HCT116 (cell line): ENCODE results near the gene POU2AF2.

Source experiments
- EZH2 ChIP-seq: fragments of 200-600 bp; sonication (generic); IDR thresholded peaks from 2 replicates; pipeline ENCODE4 v1.6.1; 2017; ENCODE audit warnings: antibody characterized with exemption, mixed run types
- RAD21 ChIP-seq: IDR thresholded peaks from 2 replicates; pipeline ENCODE4 v1.6.1; 2012; ENCODE audit warnings: low read depth, mild to moderate bottlenecking
- SIN3A ChIP-seq: IDR thresholded peaks from 2 replicates; pipeline ENCODE4 v1.6.1; 2012; ENCODE audit warnings: low read depth
- SP1 ChIP-seq: IDR thresholded peaks from 2 replicates; pipeline ENCODE4 v1.6.1; 2012; ENCODE audit warnings: low read depth
- TCF7L2 ChIP-seq: IDR thresholded peaks from 2 replicates; pipeline ENCODE4 v1.7.0; 2011; ENCODE audit warnings: borderline replicate concordance, inconsistent platforms; ENCODE audit not compliant: insufficient read depth, insufficient read length; ENCODE audit errors: extremely low read depth
- TF ChIP-seq, protein P1 (sequence below), 3 experiments: fragments of 200-600 bp in 1 of 3; sonication (generic) in 1 of 3; IDR thresholded peaks in 2 of 3; conservative IDR thresholded peaks in 1 of 3; 2 replicates each; pipeline ENCODE4 v1.5.1; 2012 to 2017; ENCODE audit warnings: low read depth in 2 of 3, low read length in 2 of 3, antibody characterized with exemption in 1 of 3, borderline replicate concordance in 1 of 3, control low read depth in 1 of 3, mild to moderate bottlenecking in 1 of 3, mixed read lengths in 1 of 3, mixed run types in 1 of 3, moderate library complexity in 1 of 3; ENCODE audit not compliant: insufficient read depth in 1 of 3
- TF ChIP-seq, protein P2 (sequence below): IDR thresholded peaks from 2 replicates; pipeline ENCODE4 v1.6.1; 2011; ENCODE audit warnings: mild to moderate bottlenecking, low read length, moderate library complexity; ENCODE audit not compliant: insufficient replicate concordance; ENCODE audit errors: extremely low read depth

DNA sequence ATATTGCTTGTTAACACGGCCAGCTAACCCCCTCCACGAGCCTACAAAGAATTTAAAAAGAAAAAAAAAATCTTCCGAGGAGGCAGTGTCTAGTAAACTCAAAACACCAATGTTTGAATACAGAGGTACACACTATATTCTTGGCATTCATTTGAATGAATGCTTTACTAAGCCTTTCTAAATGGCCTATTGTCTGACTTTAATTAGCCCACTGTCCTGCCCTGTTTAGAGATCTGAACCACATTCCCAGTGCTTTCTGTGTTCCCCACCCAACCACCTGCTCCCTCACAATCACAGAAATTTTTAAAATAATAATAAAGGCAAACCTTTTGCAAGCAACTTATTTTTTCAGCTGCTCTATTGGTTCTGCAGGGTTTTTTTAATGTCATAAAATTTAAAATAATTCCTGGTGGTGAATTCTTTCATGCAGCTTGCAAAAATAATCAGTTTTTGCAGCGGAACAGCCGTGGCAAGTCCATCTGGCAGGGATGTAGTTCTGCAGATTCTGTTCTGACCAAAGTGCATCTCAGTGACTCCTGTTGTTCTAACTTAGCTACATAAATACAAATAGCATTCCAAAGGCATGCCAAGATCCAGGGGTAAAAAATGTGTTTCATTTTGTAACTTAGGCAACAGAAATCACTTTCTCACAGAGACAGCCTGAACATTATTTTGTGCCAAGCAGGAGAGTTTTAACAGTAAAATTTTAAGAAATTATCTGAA, 23.8 kb downstream of the POU2AF2 start:
- TF ChIP-seq SIN3A (no peak), EZH2 (no peak), TCF7L2 (no peak), RAD21 (no peak), SP1 (no peak)
- TF ChIP-seq, protein P1, sequence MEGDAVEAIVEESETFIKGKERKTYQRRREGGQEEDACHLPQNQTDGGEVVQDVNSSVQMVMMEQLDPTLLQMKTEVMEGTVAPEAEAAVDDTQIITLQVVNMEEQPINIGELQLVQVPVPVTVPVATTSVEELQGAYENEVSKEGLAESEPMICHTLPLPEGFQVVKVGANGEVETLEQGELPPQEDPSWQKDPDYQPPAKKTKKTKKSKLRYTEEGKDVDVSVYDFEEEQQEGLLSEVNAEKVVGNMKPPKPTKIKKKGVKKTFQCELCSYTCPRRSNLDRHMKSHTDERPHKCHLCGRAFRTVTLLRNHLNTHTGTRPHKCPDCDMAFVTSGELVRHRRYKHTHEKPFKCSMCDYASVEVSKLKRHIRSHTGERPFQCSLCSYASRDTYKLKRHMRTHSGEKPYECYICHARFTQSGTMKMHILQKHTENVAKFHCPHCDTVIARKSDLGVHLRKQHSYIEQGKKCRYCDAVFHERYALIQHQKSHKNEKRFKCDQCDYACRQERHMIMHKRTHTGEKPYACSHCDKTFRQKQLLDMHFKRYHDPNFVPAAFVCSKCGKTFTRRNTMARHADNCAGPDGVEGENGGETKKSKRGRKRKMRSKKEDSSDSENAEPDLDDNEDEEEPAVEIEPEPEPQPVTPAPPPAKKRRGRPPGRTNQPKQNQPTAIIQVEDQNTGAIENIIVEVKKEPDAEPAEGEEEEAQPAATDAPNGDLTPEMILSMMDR (IDR thresholded peaks at IDR 0.05 in 2 of 3, conservative IDR thresholded peaks at IDR 0.05 in 1 of 3; ENCODE audit: borderline replicate concordance in 1 of 3, insufficient read depth in 1 of 3, low read depth in 2 of 3, low read length in 2 of 3), result no peak
- TF ChIP-seq, protein P2, sequence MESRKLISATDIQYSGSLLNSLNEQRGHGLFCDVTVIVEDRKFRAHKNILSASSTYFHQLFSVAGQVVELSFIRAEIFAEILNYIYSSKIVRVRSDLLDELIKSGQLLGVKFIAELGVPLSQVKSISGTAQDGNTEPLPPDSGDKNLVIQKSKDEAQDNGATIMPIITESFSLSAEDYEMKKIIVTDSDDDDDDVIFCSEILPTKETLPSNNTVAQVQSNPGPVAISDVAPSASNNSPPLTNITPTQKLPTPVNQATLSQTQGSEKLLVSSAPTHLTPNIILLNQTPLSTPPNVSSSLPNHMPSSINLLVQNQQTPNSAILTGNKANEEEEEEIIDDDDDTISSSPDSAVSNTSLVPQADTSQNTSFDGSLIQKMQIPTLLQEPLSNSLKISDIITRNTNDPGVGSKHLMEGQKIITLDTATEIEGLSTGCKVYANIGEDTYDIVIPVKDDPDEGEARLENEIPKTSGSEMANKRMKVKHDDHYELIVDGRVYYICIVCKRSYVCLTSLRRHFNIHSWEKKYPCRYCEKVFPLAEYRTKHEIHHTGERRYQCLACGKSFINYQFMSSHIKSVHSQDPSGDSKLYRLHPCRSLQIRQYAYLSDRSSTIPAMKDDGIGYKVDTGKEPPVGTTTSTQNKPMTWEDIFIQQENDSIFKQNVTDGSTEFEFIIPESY, result no peak
